Mesendoderm (in vitro differentiated cells): ENCODE results near the gene ZNF665.

Source experiments
- DNase-seq: peaks from one replicate; pipeline ENCODE4 v3.0.0; 2013
- H2AK5ac ChIP-seq: 2 replicates; pipeline ENCODE4 v1.6.1; 2013; ENCODE audit warnings: low read length, inconsistent platforms
- H2BK120ac ChIP-seq: 2 replicates; pipeline ENCODE4 v1.6.1; 2013; ENCODE audit warnings: low read depth, mild to moderate bottlenecking, low read length, moderate library complexity, mixed read lengths
- H2BK15ac ChIP-seq: replicated peaks from 2 replicates; pipeline ENCODE4 v1.6.1; 2013; ENCODE audit warnings: low read depth, mild to moderate bottlenecking, moderate library complexity
- H2BK5ac ChIP-seq: 2 replicates; pipeline ENCODE4 v1.6.1; 2013; ENCODE audit warnings: low read length, inconsistent platforms
- H3K18ac ChIP-seq: 2 replicates; pipeline ENCODE4 v1.6.1; 2013; ENCODE audit warnings: mild to moderate bottlenecking, low read length, mixed read lengths
- H3K23ac ChIP-seq: one replicate; pipeline ENCODE4 v1.6.1; 2013; ENCODE audit warnings: low read length
- H3K27ac ChIP-seq: 2 replicates; pipeline ENCODE4 v1.5.1; 2013; ENCODE audit warnings: low read depth, mild to moderate bottlenecking, inconsistent platforms, low read length, moderate library complexity
- H3K27me3 ChIP-seq: 2 replicates; pipeline ENCODE4 v1.6.1; 2013; ENCODE audit warnings: low read length, control low read depth, mild to moderate bottlenecking, inconsistent platforms; ENCODE audit not compliant: insufficient read depth, poor library complexity
- H3K36me3 ChIP-seq: 2 replicates; pipeline ENCODE4 v1.6.1; 2013; ENCODE audit warnings: low read length, inconsistent platforms; ENCODE audit not compliant: control insufficient read depth, insufficient read depth
- H3K4ac ChIP-seq: one replicate; pipeline ENCODE4 v1.6.1; 2013; ENCODE audit warnings: low read depth, mild to moderate bottlenecking, low read length, moderate library complexity
- H3K4me1 ChIP-seq: 2 replicates; pipeline ENCODE4 v1.6.1; 2013; ENCODE audit warnings: low read depth, low read length, inconsistent platforms; ENCODE audit not compliant: control insufficient read depth
- H3K4me2 ChIP-seq: 2 replicates; pipeline ENCODE4 v1.6.1; 2013; ENCODE audit warnings: low read length
- H3K4me3 ChIP-seq: 2 replicates; pipeline ENCODE4 v1.5.1; 2013; ENCODE audit warnings: mild to moderate bottlenecking, low read length
- H3K56ac ChIP-seq: one replicate; pipeline ENCODE4 v1.6.1; 2013; ENCODE audit warnings: low read length
- H3K79me1 ChIP-seq: 2 replicates; pipeline ENCODE4 v1.6.1; 2013; ENCODE audit warnings: low read length, inconsistent platforms
- H3K79me2 ChIP-seq: 2 replicates; pipeline ENCODE4 v1.6.1; 2013; ENCODE audit warnings: mild to moderate bottlenecking, low read length; ENCODE audit not compliant: control insufficient read depth, insufficient read depth
- H3K9ac ChIP-seq: 2 replicates; pipeline ENCODE4 v1.6.1; 2013; ENCODE audit warnings: low read length, inconsistent platforms
- H4K5ac ChIP-seq: one replicate; pipeline ENCODE4 v1.6.1; 2013; ENCODE audit warnings: low read length
- H4K8ac ChIP-seq: one replicate; pipeline ENCODE4 v1.6.1; 2013; ENCODE audit warnings: low read depth, mild to moderate bottlenecking, control low read depth, low read length, moderate library complexity
- WGBS: extraction: QIAGEN DNeasy Blood & Tissue Kit; methylation state at CpG from one replicate; pipeline ENCODE4 v1.1.7; 2013; ENCODE audit warnings: low lambda C conversion rate, missing lambda C conversion rate; ENCODE audit not compliant: insufficient coverage; ENCODE audit errors: extremely low coverage; 5-methylcytosine and 5-hydroxymethylcytosine counted together

The ZNF665 gene

GRCh38 chr19:53156850-53157249 lies 36.3 kb downstream of the ZNF665 start:
- H3K4ac ChIP-seq = no peak overlapping the region
- H3K4me3 ChIP-seq = no peak overlapping the region
- H3K79me2 ChIP-seq = no peaks in the 10 kb centered on the region
- no peak overlapping the region for H3K4me2 ChIP-seq
- H3K79me1 ChIP-seq = peaks cover 7% of the 10 kb centered on the region
- no peak overlapping the region for H3K18ac ChIP-seq
- H2BK5ac ChIP-seq = no peak overlapping the region
- no peak overlapping the region for H2BK15ac ChIP-seq
- H4K8ac ChIP-seq = no peak overlapping the region
- WGBS = no CpG with 5 or more reads among the region's 9 CpGs
- H3K9ac ChIP-seq = no peak overlapping the region
- H3K27me3 ChIP-seq = no peaks in the 10 kb centered on the region
- H2AK5ac ChIP-seq = no peak overlapping the region
- no peak overlapping the region for H3K27ac ChIP-seq
- peaks cover 3% of the 10 kb centered on the region for H3K36me3 ChIP-seq
- no peak overlapping the region for H4K5ac ChIP-seq
- peaks cover 2% of the 10 kb centered on the region for H3K4me1 ChIP-seq
- H3K56ac ChIP-seq = no peak overlapping the region
- H2BK120ac ChIP-seq = no peak overlapping the region
- DNase-seq = no peak
- H3K23ac ChIP-seq = no peak overlapping the region

- no peaks in the 10 kb centered on the region for H3K27me3 ChIP-seq
- H3K4ac ChIP-seq = no peak overlapping the region
- H3K79me2 ChIP-seq = no peaks in the 10 kb centered on the region
- H3K9ac ChIP-seq = no peak overlapping the region
- H2AK5ac ChIP-seq = no peak overlapping the region
- H4K5ac ChIP-seq = no peak overlapping the region
- H3K27ac ChIP-seq = no peak overlapping the region
- no peak overlapping the region for H3K4me2 ChIP-seq
- no peak overlapping the region for H3K23ac ChIP-seq
- H2BK120ac ChIP-seq = no peak overlapping the region
- no peak overlapping the region for H2BK5ac ChIP-seq
- DNase-seq = no peak
- H3K79me1 ChIP-seq = no peaks in the 10 kb centered on the region
- no peak overlapping the region for H3K4me3 ChIP-seq
- H3K18ac ChIP-seq = no peak overlapping the region
- peaks cover 4% of the 10 kb centered on the region for H3K36me3 ChIP-seq
- H2BK15ac ChIP-seq = no peak overlapping the region
- no peak overlapping the region for H4K8ac ChIP-seq
- no peak overlapping the region for H3K56ac ChIP-seq
- no peaks in the 10 kb centered on the region for H3K4me1 ChIP-seq
Measured at GRCh38 chr19:53147645-53148044, 45.5 kb downstream of the ZNF665 start.

GRCh38 chr19:53140351-53140750 lies 52.8 kb downstream of the ZNF665 start:
- H3K23ac ChIP-seq = no peak overlapping the region
- H2AK5ac ChIP-seq = no peak overlapping the region
- peak; percentile 10 for DNase-seq
- H3K56ac ChIP-seq = no peak overlapping the region
- no peak overlapping the region for H2BK120ac ChIP-seq
- H2BK15ac ChIP-seq = no peak overlapping the region
- H3K4me2 ChIP-seq = no peak overlapping the region
- H3K4me1 ChIP-seq = no peaks in the 10 kb centered on the region
- peaks cover 6% of the 10 kb centered on the region for H3K36me3 ChIP-seq
- no peak overlapping the region for H3K18ac ChIP-seq
- no peak overlapping the region for H3K27ac ChIP-seq
- H3K79me1 ChIP-seq = no peaks in the 10 kb centered on the region
- H3K4me3 ChIP-seq = peak overlapping the region; percentile 15
- H3K4ac ChIP-seq = no peak overlapping the region
- no peak overlapping the region for H4K5ac ChIP-seq
- no peaks in the 10 kb centered on the region for H3K27me3 ChIP-seq
- H2BK5ac ChIP-seq = no peak overlapping the region
- no peak overlapping the region for H3K9ac ChIP-seq
- H4K8ac ChIP-seq = no peak overlapping the region
- WGBS = no CpG with 5 or more reads among the region's 4 CpGs
- no peaks in the 10 kb centered on the region for H3K79me2 ChIP-seq

GRCh38 chr19:53136432-53136831 lies 56.7 kb downstream of the ZNF665 start:
- no peak overlapping the region for H3K27ac ChIP-seq
- no peak overlapping the region for H2BK120ac ChIP-seq
- peaks cover 3% of the 10 kb centered on the region for H3K36me3 ChIP-seq
- H3K23ac ChIP-seq = no peak overlapping the region
- no peaks in the 10 kb centered on the region for H3K79me1 ChIP-seq
- H3K4ac ChIP-seq = no peak overlapping the region
- no peak overlapping the region for H3K56ac ChIP-seq
- no peak overlapping the region for H2BK5ac ChIP-seq
- H2BK15ac ChIP-seq = no peak overlapping the region
- H3K4me3 ChIP-seq = no peak overlapping the region
- no peaks in the 10 kb centered on the region for H3K79me2 ChIP-seq
- no CpG with 5 or more reads among the region's 3 CpGs for WGBS
- peaks cover 4% of the 10 kb centered on the region for H3K4me1 ChIP-seq
- no peak for DNase-seq
- no peak overlapping the region for H4K8ac ChIP-seq
- no peak overlapping the region for H2AK5ac ChIP-seq
- no peaks in the 10 kb centered on the region for H3K27me3 ChIP-seq
- no peak overlapping the region for H3K18ac ChIP-seq
- H3K4me2 ChIP-seq = no peak overlapping the region
- no peak overlapping the region for H4K5ac ChIP-seq
- H3K9ac ChIP-seq = no peak overlapping the region

GRCh38 chr19:53132141-53132991 lies 60.8 kb downstream of the ZNF665 start, which contains the start of gene ZNF415:
Gene ZNF415, minus strand, starts transcription at chr19:53132910. Its CDS starts 10,234 bp downstream, at chr19:53122676.
- no peaks in the 10 kb centered on the region for H3K27me3 ChIP-seq
- peak within 1 kb of the TSS; percentile 84 for H4K8ac ChIP-seq
- peak within 1 kb of the TSS; percentile 77 for H3K18ac ChIP-seq
- H3K36me3 ChIP-seq = no peaks in the 10 kb centered on the region
- H3K56ac ChIP-seq = peak within 1 kb of the TSS; percentile 91
- no peak within 1 kb of the TSS for H3K23ac ChIP-seq
- no peak within 1 kb of the TSS for H2BK5ac ChIP-seq
- no peak within 1 kb of the TSS for H3K27ac ChIP-seq
- H3K4me2 ChIP-seq = peak within 1 kb of the TSS; percentile 86
- no peak within 1 kb of the TSS for H3K4ac ChIP-seq
- no peaks in the 10 kb centered on the region for H3K79me2 ChIP-seq
- WGBS = no CpG with 5 or more reads among the region's 51 CpGs
- peak within 1 kb of the TSS; percentile 83 for H3K9ac ChIP-seq
- DNase-seq = peak; percentile 89
- H4K5ac ChIP-seq = no peak within 1 kb of the TSS
- H3K79me1 ChIP-seq = no peaks in the 10 kb centered on the region
- H2AK5ac ChIP-seq = no peak within 1 kb of the TSS
- H3K4me1 ChIP-seq = peaks cover 4% of the 10 kb centered on the region
- no peak within 1 kb of the TSS for H2BK120ac ChIP-seq
- no peak within 1 kb of the TSS for H2BK15ac ChIP-seq
- H3K4me3 ChIP-seq = peak within 1 kb of the TSS; percentile 84

GRCh38 chr19:53131727-53132126 lies 61.4 kb downstream of the ZNF665 start:
- Histone ChIP-seq H3K79me1 (no peaks in the 10 kb centered on the region), H3K56ac (peak overlapping the region; percentile 91), H3K27me3 (no peaks in the 10 kb centered on the region), H3K4me3 (no peak overlapping the region), H3K27ac (no peak overlapping the region), H3K4me2 (peak overlapping the region; percentile 86), H3K23ac (no peak overlapping the region), H2BK15ac (no peak overlapping the region), H4K5ac (no peak overlapping the region), H3K4me1 (peaks cover 4% of the 10 kb centered on the region), H2AK5ac (no peak overlapping the region), H3K9ac (peak overlapping the region; percentile 83), H4K8ac (no peak overlapping the region), H3K18ac (no peak overlapping the region), H3K36me3 (no peaks in the 10 kb centered on the region), H2BK120ac (no peak overlapping the region), H2BK5ac (no peak overlapping the region), H3K79me2 (no peaks in the 10 kb centered on the region), H3K4ac (no peak overlapping the region)
- DNase-seq = no peak
- no CpG with 5 or more reads among the region's 6 CpGs for WGBS
